ENCODE measurements around the gene FRMD4A. TPM values are rescaled to one million over a fixed set of nuclear protein-coding genes. Genes with fewer than 3 reads are reported as not detected.

The FRMD4A gene
- total RNA-seq, 1 donor from 2014 or later, result 20.2 TPM

DNA sequence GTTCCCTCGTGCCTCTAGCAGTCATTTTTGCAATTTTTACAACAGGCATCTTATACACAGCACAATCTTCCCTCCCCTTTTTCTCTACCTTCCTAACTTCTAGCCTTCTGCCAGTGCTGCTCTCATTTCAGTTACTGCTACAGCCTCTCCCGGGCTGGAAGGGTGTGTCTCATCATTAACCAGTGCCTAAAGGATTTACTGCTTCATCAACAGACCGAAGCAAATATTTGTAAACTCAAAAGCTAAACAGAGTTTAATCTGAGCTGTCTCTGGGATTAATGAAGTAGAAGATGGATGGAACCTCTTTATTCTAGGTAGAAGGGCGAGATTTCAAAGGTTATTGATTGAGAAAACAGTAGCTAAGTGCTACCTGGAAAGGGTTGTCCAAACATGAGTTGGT lies 649.6 kb downstream of the FRMD4A start:
- TF ChIP-seq EZH2phosphoT487 (IDR thresholded peaks at IDR 0.05) (no peak), EZH2 (IDR thresholded peaks at IDR 0.05) (no peak)
- TF ChIP-seq, protein P1, sequence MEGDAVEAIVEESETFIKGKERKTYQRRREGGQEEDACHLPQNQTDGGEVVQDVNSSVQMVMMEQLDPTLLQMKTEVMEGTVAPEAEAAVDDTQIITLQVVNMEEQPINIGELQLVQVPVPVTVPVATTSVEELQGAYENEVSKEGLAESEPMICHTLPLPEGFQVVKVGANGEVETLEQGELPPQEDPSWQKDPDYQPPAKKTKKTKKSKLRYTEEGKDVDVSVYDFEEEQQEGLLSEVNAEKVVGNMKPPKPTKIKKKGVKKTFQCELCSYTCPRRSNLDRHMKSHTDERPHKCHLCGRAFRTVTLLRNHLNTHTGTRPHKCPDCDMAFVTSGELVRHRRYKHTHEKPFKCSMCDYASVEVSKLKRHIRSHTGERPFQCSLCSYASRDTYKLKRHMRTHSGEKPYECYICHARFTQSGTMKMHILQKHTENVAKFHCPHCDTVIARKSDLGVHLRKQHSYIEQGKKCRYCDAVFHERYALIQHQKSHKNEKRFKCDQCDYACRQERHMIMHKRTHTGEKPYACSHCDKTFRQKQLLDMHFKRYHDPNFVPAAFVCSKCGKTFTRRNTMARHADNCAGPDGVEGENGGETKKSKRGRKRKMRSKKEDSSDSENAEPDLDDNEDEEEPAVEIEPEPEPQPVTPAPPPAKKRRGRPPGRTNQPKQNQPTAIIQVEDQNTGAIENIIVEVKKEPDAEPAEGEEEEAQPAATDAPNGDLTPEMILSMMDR (IDR thresholded peaks at IDR 0.05), result no peak
- no peak overlapping the region for H3K27ac ChIP-seq
- no peaks in the 10 kb centered on the region for H3K27me3 Mint-ChIP-seq (ENCODE audit: insufficient read depth, low read depth)
- no peak overlapping the region for H3K4me3 Mint-ChIP-seq
- no peaks in the 10 kb centered on the region for H3K9me3 Mint-ChIP-seq
- no peaks in the 10 kb centered on the region for H3K79me2 ChIP-seq (ENCODE audit: low read depth)
- no peaks in the 10 kb centered on the region for H3K36me3 ChIP-seq
- no peak for DNase-seq (ENCODE audit: low spot score)
- H3K27ac Mint-ChIP-seq, result no peak overlapping the region
- H3K4me1 ChIP-seq, result peaks cover 13% of the 10 kb centered on the region
- no peaks in the 10 kb centered on the region for H3K9me3 ChIP-seq (ENCODE audit: low read depth)
- H3K4me3 ChIP-seq, result no peak overlapping the region
- H4K20me1 ChIP-seq (ENCODE audit: low read depth), result no peaks in the 10 kb centered on the region
- no peak overlapping the region for H3K4me2 ChIP-seq
- peaks cover 5% of the 10 kb centered on the region for H3F3A ChIP-seq (ENCODE audit: low read depth)
- H3K9ac ChIP-seq, result no peak overlapping the region
- H3K27me3 ChIP-seq, result no peaks in the 10 kb centered on the region
- peaks cover 8% of the 10 kb centered on the region for H3K4me1 Mint-ChIP-seq
- H2AFZ ChIP-seq (replicated peaks), result no peak overlapping the region
- peaks cover 28% of the 10 kb centered on the region for H3K36me3 Mint-ChIP-seq

DNA sequence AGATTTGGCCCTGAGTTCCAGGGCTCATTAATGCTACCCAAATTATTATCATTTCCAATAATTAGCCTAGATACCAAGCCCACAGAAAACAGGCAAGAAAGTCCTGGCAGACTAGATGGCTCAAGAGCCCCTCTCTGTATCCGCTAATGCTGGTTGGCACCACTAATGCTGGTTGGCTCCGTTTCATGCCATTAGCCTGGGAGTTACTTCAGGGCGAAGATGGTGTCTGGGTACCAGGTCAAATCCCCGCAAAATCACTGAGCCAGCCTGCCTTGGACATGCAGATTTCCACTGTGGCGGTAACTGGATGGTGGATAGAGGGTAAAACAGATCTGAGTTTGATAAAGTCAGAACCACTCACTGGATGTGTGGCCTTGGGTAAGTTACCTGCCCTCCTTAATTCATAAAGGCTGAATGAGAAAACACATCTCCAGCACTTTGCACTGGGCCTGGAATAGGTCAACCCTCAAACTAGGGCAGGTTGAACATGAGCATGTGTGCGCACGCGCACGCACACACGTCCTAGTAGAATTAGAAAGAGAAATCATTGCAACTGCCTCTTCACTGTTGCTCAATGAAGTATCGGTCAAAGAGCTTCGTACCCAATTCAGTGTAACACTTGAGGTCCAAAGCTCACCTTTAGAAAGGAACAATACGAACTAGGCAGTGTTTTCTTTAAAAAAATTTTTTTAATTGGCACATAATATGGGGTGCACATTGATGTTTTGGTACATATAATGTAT lies 652.5 kb downstream of the FRMD4A start:
- Mint-ChIP-seq H3K4me3 (no peak overlapping the region), H3K36me3 (peaks cover 24% of the 10 kb centered on the region), H3K27ac (no peak overlapping the region), H3K4me1 (peaks cover 16% of the 10 kb centered on the region), H3K27me3 (ENCODE audit: insufficient read depth, low read depth) (peaks cover 3% of the 10 kb centered on the region), H3K9me3 (no peaks in the 10 kb centered on the region)
- no peak for DNase-seq (ENCODE audit: low spot score)
- H4K20me1 ChIP-seq (ENCODE audit: low read depth), result no peaks in the 10 kb centered on the region
- no peak for TF ChIP-seq EZH2phosphoT487 (IDR thresholded peaks at IDR 0.05)
- TF ChIP-seq EZH2 (IDR thresholded peaks at IDR 0.05), result no peak
- TF ChIP-seq, protein P1 (IDR thresholded peaks at IDR 0.05), result no peak
- no peaks in the 10 kb centered on the region for H3K27me3 ChIP-seq
- no peak overlapping the region for H3K27ac ChIP-seq
- H3K9ac ChIP-seq, result no peak overlapping the region
- H3K4me1 ChIP-seq, result peaks cover 21% of the 10 kb centered on the region
- no peak overlapping the region for H2AFZ ChIP-seq (replicated peaks)
- no peak overlapping the region for H3K4me3 ChIP-seq
- no peaks in the 10 kb centered on the region for H3K9me3 ChIP-seq (ENCODE audit: low read depth)
- no peak overlapping the region for H3K4me2 ChIP-seq
- H3K79me2 ChIP-seq (ENCODE audit: low read depth), result no peaks in the 10 kb centered on the region
- H3K36me3 ChIP-seq, result no peaks in the 10 kb centered on the region
- H3F3A ChIP-seq (ENCODE audit: low read depth), result peaks cover 8% of the 10 kb centered on the region

DNA sequence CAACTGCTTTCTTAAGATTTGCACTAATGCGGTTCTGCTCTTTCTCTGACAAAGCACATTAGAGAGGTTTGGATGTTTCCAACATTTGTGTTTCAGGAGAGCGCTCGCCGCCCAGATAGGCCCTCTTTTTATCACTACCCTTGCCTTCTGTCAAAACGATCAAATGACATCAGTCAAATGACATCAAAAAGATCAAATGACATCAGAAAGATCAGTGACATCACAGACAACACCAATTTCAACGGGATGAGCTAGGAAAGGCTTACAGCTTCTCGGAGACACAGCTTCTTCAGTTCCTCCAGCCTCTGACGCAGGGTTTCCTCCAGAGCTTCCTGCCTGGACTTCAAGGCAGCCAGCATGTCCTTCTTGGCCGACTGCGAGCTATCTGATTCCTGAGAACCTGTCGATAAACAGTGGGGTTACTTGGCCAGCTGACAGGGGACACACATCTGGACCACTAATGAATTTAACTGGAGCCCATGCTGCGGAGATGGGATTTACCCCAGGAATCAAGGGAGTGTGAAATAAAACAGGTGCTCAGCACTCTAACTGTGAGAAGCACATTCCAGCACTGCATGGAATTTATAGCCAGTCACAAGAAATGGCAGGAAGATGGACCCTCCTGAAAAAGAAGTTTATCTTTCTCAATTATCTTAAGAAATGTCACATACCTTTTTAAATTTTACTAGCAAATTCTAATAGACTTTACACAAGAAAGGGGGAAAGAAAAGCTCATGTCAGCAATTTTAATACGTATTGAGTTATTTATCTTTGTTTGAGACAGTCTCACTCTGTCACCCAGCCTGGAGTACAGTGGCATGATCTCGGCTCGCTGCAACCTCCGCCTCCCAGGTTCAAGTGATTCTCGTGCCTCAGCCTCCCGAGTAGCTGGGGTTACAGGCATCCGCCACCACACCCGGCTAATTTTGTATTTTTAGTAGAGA lies 655.8 kb downstream of the FRMD4A start:
- DNase-seq (ENCODE audit: low spot score), result no peak
- no peak overlapping the region for H3K27ac ChIP-seq
- no peaks in the 10 kb centered on the region for H3K9me3 ChIP-seq (ENCODE audit: low read depth)
- H3K4me1 ChIP-seq, result peaks cover 52% of the 10 kb centered on the region
- no peaks in the 10 kb centered on the region for H3K79me2 ChIP-seq (ENCODE audit: low read depth)
- no peak overlapping the region for H3K4me3 ChIP-seq
- Mint-ChIP-seq H3K4me3 (no peak overlapping the region), H3K27ac (no peak overlapping the region), H3K27me3 (ENCODE audit: insufficient read depth, low read depth) (peaks cover 3% of the 10 kb centered on the region), H3K36me3 (peaks cover 22% of the 10 kb centered on the region), H3K9me3 (no peaks in the 10 kb centered on the region), H3K4me1 (peaks cover 39% of the 10 kb centered on the region)
- H4K20me1 ChIP-seq (ENCODE audit: low read depth), result no peaks in the 10 kb centered on the region
- H3K4me2 ChIP-seq, result no peak overlapping the region
- TF ChIP-seq EZH2 (IDR thresholded peaks at IDR 0.05), result no peak
- no peak for TF ChIP-seq EZH2phosphoT487 (IDR thresholded peaks at IDR 0.05)
- H2AFZ ChIP-seq (replicated peaks), result no peak overlapping the region
- H3F3A ChIP-seq (ENCODE audit: low read depth), result peaks cover 30% of the 10 kb centered on the region
- no peaks in the 10 kb centered on the region for H3K27me3 ChIP-seq
- no peaks in the 10 kb centered on the region for H3K36me3 ChIP-seq
- H3K9ac ChIP-seq, result no peak overlapping the region

Measured in neural progenitor cell (in vitro differentiated cells).